ENCODE measurements around the gene ARID4B. TPM values are rescaled to one million over a fixed set of nuclear protein-coding genes. Genes with fewer than 3 reads are reported as not detected.

The ARID4B gene
- total RNA-seq, 4 donors from 2014 or later: 23.6 to 37.9 (median 33.0) TPM

DNA sequence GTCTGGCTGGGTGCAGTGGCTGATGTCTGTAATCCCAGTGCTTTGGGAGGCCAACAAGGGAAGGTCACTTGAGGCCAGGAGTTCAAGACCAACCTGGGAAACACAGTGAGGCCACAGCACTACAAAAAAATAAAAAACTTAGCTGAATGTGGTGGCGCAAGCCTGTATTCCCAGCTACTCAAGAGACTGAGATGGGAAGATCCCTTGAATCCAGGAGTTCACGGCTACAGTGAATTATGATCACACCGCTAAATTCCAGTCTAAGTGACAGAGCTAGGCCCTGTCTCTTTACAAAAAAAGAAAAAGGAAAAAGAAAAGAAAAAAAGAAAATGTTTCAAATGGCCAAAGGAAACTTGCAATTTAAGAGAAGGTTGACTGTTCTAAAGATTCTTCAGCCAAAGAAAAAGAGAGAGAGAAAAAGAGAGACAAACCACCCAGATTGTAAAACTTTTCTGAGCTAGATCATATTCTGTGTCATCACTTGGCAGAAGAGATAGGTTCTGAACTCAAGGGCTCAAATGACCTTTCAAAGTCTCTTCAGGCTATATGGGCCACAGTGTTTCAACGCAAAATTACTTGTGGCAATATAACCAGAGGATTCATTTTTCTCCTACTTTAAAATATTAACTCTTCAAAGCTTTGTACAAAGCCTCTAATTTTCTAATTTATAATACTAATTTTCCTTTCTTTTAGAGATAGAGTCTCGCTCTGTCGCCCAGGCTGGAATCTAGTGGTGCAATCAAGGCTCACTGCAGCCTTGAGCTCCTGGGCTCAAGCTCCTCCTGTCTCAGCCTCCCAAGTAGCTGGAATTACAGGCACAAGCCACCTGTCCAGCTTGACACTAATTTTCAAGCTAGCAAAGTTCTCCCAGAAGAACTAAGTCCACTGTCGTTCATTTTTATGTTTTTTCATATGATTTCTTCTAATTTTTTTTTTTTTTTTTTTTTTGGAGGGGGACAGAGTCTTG is 20.5 kb downstream of the ARID4B start:
- WGBS, 2 donors: 82 to 83% methylated on average over 7 of the region's 7 CpGs
- no peak overlapping the region for H3K4me3 ChIP-seq (ENCODE audit: low read depth, poor library complexity, severe bottlenecking)
- no peak for TF ChIP-seq CTCF (IDR thresholded peaks at IDR 0.05)
- intact Hi-C loops (cut with DNase I; ENCODE audit: low total_unique reads): no loop called here
- DNase-seq (ENCODE audit: low spot score in 2 of 2): no peak

DNA sequence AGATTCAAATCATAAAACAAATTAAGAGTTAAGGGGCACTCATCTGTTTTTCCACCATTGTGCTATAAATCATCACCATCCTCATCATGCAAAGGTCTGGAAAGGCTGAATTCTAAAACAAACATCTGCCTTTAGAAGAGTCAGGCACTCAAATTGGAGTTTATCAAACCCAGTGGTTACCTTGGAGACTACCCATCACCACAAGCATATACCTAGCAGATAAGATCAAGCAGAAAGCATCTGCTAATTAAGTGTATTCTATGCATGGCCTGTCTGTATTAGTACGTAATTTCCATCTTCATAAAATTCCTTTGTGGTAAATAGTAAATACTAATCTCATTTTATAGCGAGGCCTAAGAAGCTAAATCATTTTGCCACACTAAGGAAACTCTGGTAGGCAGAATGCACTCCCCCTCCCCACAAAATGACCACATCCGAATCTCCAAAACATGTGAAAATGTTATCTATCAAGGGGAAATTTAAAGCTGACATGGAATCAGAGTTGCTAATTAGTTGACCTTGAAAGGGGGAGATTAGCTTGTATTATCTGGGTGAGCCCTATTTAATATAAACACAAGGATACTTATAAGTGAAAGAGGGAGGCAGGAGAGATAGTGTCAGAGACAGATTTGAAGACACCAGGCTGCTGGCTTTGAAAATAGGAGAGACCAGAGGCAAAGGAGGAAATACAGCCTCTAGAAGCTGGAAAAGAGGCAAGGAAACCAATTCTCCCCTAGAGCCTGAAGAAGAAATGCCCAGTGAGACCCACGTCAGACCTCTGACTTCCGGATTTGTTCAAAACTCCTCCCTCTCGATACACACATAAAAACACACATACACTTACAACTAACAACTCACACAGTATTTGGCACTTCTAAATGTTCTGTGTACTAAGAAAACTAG is 23.2 kb downstream of the ARID4B start:
- H3K4me3 ChIP-seq (ENCODE audit: low read depth, poor library complexity, severe bottlenecking): no peak overlapping the region
- 44 to 45% methylated on average over 6 of the region's 6 CpGs for WGBS, 2 donors
- DNase-seq (ENCODE audit: low spot score in 2 of 2): no peak
- TF ChIP-seq CTCF (IDR thresholded peaks at IDR 0.05): no peak
- no peak for TF ChIP-seq POLR2A (IDR thresholded peaks at IDR 0.05)
- intact Hi-C loops (cut with DNase I; ENCODE audit: low total_unique reads): no loop called here

GRCh38 chr1:235302143-235302542 is 25.8 kb downstream of the ARID4B start:
- no peak overlapping the region for H3K4me3 ChIP-seq (ENCODE audit: low read depth, poor library complexity, severe bottlenecking)
- intact Hi-C loops (cut with DNase I; ENCODE audit: low total_unique reads): no loop called here
- TF ChIP-seq CTCF (IDR thresholded peaks at IDR 0.05): no peak
- TF ChIP-seq POLR2A (IDR thresholded peaks at IDR 0.05): no peak
- no peak for DNase-seq (ENCODE audit: low spot score in 2 of 2)
- 56 to 83% methylated on average over 1 of the region's 1 CpG for WGBS, 2 donors

GRCh38 chr1:235299169-235299858 is 28.7 kb downstream of the ARID4B start:
- intact Hi-C loops (cut with DNase I; ENCODE audit: low total_unique reads): no loop called here
- no peak for DNase-seq (ENCODE audit: low spot score in 2 of 2)
- WGBS, 2 donors: 65 to 75% methylated on average over 10 of the region's 10 CpGs
- H3K4me3 ChIP-seq (ENCODE audit: low read depth, poor library complexity, severe bottlenecking): no peak overlapping the region
- TF ChIP-seq POLR2A (IDR thresholded peaks at IDR 0.05) (no peak), CTCF (IDR thresholded peaks at IDR 0.05) (no peak)

GRCh38 chr1:235298758-235299157 is 29.2 kb downstream of the ARID4B start:
- intact Hi-C loops (cut with DNase I; ENCODE audit: low total_unique reads): no loop called here
- 51 to 62% methylated on average over 2 of the region's 2 CpGs for WGBS, 2 donors
- DNase-seq (ENCODE audit: low spot score in 2 of 2): no peak

More at GRCh38 chr1:235298758-235299157, 29.2 kb downstream of the ARID4B start:
- TF ChIP-seq CTCF (IDR thresholded peaks at IDR 0.05) (no peak), POLR2A (IDR thresholded peaks at IDR 0.05) (no peak)
- H3K4me3 ChIP-seq (ENCODE audit: low read depth, poor library complexity, severe bottlenecking): no peak overlapping the region

All from lower leg skin (tissue), 4 donors.